GM19238 (cell line): ENCODE data around the gene SLAIN1.
A peak's percentile ranks its signal among the peaks of the same experiment; 100 is the strongest.
"Not testable (repeated sequence)": the region's sequence is repeated elsewhere in the genome, so short reads cannot be mapped to it uniquely, and the experiment has no call there.

ENCODE experiments used
- DNase-seq: peaks from one replicate; pipeline ENCODE4 v3.0.0; 2011; ENCODE audit warnings: low spot score; ENCODE audit not compliant: insufficient read length

The SLAIN1 gene

DNA sequence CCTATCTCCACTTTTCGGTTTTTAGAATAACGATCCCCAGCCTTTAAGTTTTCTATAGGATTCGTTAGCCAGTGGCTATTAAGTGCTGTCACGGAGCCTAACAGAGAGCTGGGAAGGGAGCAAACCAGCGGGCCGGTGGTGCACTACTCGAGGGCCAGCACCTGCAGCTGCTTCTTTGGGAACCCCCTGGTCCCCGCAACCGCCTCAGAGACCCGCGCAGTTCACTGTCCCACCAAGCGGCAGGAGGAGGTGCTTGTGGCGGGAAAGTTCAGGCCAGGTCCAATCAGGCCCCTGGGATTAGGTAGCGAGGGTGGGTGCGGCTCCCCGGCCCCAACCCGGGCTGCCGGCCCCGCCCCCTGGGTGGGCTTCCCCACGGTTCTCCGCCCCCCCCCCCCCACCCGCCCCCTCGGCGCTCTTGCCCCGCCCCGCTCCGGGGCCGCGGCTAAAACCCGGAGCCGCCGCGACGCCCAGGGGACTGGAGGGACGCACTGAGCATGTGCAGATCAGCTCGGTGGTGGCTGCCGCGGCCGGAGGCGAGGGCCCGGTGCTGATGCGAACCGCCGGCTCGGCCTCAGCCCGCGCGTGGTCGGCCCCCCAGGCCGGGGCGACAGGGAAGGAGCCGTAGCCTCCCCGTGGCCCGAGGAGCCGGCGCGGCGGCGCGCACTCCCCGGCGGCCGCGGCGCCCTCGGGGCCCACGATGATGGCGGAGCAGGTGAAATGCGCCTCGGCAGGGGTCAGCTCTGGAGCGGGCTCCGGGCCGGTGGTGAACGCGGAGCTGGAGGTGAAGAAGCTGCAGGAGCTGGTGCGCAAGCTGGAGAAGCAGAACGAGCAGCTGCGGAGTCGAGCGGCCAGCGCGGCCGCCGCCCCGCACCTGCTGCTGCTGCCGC, at the start of gene SLAIN1:
SLAIN1 (plus strand) TSS at position 471 of the 887 bp plus-strand sequence; CDS start at position 698, 227 bp downstream.
- DNase-seq, result peak; percentile 78

DNA sequence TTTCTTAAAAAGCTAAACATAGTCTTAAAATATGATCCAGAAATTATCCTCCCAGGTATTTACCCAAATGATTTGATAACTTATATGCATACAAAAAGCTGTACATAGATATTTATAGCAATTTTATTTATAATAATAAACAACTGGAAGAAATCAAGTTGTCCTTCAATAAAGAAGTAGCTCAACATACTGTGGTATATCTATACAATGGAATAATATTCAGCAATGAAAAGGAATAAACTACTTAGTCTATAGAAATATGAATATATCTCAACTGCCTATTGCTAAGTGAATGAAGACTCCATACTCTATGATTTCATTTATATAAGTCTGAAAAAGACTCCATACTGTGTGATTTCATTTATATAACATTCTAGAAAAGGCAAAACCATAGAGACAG, 47.1 kb upstream of the SLAIN1 start:
- DNase-seq, result no peak

DNA sequence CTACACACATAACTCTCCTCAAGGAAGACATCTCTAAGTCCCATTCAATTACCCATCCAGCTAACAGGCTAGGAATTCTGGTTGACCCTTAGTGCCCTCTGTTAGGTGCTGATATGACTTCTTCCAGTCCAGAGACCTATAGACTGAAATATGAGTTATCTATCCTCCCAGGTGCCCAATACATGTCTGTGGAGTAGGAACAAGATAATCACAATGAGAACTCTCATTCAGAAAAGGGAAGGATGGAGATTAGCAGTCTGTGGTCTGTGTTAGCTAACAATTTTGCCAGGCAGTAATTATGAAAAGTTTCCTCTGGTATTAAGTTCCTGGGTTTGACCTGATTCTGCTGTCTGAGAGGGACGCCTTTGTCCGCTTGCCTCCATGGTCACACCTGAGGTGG, 44.2 kb upstream of the SLAIN1 start:
- no peak for DNase-seq

DNA sequence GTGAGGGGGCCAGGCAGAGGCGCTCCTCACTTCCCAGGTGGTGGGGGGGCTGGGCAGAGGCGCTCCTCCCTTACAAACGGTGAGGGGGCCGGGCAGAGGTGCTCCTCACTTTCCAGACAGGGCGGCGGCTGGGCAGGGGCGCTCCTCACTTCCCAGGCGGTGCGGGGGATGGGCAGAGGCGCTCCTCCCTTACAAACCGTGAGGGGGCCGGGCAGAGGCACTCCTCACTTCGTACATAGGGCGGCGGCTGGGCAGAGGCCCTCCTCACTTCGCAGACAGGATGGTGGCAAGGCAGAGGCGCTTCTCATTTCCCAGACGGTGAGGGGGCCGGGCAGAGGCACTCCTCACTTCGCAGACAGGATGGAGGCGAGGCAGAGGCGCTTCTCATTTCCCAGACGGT, 37.5 kb upstream of the SLAIN1 start:
- not testable (repeated sequence) for DNase-seq

DNA sequence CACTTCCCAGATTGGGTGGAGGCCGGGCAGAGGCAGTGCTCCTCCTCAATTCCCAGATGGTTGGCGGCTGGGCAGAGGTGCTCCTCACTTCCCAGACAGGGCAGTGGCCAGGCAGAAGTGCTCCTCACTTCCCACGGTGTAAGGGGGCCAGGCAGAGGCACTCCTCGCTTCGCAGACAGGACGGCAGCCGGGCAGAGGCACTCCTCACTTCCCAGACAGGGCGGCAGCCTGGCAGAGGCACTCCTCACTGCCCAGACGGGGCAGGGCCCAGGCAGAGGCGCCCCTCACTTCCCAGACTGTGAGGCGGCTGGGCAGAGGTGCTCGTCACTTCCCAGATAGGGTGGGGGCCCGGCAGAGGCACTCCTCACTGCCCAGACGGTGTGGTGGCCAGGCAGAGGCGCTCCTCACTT, 36.6 kb upstream of the SLAIN1 start:
- no peak for DNase-seq

DNA sequence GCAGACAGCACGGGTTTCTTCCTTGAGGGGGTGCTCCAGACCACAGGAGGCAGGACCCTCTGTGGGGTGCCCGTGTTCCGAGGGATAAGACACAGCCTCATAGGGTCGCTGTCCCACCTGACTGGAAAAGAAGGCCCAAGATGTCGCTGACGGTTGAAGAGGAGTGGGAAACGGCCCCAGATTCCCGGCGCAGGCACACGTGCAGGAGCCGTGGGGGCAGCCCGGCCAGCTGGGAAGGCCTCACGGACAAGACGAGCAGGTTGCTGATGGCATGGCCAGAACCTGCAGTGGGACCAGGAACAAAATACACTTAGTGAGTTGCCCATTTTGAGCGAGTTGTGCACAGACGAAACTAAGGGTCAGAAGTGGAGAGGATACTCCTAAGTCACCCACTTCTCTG, 35.2 kb upstream of the SLAIN1 start:
- DNase-seq, result not testable (repeated sequence)

DNA sequence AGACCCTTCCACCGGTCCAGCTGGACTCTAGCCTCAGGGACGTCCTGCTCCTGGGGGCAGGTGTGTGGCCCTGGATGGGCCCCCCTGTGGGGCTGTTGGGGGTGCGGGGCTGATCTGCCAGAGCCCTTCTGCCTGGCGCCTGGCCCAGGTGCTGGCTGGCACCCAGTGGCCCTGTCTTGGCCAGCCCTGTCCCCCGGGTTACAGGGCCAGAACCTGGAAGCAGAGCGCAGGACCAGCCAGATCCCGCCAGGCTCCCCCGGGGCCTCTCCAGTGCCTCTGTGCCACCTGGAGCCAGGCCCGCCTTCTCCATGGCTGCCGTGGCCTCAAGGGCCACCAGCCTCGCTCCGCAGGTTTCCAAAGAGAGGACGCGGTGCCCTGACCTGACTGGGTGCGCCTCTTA, 34.7 kb upstream of the SLAIN1 start:
- DNase-seq, result not testable (repeated sequence)

DNA sequence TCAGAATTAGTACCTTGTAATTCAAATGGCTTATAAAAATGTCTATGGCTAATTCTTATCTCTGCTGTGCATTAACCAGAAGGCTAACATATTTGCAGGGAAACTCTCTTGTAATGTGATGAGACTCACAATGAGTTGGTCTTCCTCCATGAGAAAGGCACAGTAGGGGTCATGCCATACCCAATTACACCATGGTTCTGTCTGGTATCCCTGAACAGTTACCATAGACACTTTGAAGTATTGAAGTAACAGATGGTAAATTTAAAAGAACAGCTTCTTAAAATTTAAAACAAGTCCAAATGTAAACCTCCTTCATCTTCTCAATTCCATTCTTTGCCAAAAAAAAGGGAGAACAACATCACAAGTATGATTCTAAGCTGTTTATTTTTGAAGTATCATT, 22.6 kb upstream of the SLAIN1 start:
- DNase-seq, result no peak

DNA sequence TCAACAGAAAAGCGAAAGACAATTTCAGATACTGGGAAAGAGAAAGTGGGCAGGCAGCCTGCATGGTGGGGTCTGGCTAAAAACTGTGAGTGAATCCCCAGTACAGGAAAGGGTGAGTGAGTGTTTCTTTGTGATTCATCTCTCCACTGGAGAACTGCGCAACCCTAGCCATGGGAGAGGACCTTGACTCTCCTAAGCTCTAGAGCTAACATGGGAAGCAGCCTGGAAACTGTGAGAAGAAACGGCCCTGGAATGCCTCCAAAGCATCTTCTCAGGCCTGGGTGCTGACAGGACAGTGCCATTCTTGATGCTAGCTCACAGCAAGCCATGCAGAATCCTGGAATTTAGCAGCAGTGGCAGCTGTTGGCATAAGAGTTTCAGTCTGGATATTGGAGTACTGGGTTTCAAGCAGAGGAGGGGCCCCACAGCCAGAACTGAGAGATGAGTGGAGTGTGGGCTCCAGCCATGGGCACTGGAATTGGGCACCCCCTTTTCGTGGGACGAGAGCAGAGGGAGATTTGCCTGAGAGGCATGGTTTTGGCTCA, 18.7 kb upstream of the SLAIN1 start:
- DNase-seq, result no peak

DNA sequence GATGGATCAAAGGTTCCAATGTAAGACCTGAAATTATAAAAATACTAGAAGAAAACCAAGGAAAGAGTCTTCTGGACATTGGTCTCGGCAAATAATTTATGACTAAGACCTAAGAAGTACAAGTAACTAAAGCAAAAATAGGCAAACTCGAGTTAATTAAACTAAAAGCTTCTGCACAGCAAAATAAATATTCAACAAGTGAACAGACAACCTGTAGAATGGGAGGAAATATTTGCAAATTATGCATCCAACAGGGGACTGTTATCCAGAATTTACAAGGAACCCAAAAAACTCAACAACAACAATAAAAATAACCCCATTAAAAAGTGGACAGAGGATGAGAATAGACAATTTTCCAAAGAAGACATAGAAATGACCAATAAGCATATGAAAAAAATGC, 9.7 kb upstream of the SLAIN1 start:
- DNase-seq, result no peak

DNA sequence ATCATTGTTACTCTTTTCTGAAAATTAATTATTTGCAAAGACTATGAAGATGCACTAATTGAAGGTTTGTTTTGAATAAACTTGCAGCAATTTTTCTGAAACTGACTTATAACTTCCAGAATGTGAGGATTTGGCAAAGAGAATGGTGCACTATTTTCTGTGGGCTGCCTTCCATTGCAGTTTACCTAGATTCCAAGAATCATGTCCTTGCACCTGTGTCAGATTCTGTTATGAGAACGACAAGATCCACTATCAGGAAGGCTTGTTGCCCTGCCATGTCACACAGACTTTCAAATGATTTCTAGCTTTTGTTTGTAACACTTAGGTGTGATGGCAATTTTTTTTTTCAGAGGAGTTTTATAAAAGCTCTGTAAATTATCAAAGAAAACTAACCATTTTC, 5.6 kb upstream of the SLAIN1 start:
- no peak for DNase-seq

DNA sequence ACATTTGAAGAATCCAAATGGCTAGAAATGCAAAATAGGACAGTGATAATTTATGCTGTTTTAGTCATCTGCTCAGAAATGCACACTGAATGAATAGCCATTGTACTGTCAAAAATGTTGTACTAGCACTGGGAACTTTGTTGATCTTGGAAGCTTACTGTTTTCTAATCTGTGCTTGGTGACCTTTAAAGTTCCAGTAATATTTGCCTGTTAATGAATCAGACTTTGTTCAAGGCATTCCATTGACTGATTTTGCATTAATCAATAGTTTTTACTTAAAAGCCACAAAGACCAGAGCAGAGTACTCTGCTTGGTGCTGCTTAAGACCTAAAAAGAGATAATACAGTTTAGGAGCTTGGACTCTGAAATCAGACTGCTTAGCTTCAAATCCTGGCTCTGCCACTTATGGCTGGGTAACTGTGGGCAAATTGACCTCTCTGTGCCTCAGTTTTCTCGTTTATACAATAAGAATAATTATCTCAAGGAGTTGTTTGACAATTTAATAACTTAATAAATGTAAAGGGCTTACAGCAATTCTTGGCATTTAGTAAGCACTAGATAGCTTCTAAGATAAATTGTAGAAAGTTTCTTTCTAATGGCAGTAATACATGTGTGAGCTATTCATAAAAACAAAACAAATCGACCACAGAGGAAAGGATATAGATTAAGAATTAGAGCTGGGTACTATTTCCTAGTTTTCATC, 4.6 kb upstream of the SLAIN1 start:
- DNase-seq, result no peak

DNA sequence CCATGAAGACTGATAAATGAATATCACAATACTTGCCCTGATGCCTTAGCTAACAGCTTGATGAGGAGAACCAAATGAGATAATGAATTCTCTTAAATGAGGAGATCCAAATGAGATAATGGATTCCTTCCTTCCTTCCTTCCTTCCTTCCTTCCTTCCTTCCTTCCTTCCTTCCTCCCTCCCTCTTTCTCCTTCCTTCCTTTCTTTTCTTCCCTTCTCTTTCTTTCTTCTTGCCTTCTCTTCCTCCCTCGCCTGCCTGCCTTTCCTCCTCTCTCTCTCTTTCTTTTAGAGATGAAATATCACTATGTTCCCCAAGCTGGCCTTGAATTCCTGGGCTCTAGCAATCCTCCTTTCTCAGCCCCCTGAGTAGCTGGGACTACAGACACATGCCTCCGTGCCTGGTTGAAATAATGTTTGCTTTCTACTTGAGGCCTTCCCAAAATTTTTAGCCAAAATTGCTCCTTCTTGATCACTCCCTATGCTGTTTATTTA, 4.0 kb upstream of the SLAIN1 start:
- no peak for DNase-seq

DNA sequence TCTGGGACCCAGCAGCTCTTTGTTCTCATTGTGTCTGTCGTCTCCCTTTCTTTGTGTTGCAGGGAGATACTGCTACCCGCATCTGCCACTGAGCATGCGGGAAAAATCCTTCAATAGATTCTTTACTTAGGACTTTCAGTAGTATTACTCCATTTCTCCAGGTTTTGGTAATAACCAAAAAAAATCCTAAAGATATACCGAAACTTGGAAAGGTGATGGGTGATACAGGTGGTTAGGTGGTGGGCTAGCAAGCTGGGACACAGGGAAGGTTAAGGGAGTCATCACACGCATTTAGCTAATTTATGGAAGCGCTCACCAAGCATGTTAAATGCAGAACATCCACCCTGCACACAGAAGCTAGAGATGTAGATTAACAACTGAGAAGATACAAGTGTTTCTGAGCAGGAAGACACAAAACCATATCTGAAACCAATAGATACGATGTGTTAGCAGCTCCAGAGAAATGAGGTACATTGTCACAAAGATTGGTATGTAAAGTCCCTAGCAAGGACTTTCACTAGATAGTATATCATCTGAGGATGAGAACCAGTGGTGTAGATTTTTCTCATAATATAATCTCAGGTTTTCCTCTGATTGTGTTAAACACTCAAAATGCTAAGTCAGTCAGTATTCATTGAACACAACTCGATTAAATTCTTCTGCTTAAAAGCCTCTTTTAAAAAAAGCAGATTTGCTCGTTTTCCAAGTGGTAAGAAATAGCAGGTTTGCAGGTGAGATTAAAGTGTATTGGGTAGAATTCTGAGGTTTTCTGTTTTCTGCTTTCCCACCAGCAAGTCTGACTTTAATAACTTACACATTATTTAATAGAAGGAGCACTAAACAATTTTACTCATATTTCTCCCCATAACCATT, 1.2 kb upstream of the SLAIN1 start:
- DNase-seq, result no peak

DNA sequence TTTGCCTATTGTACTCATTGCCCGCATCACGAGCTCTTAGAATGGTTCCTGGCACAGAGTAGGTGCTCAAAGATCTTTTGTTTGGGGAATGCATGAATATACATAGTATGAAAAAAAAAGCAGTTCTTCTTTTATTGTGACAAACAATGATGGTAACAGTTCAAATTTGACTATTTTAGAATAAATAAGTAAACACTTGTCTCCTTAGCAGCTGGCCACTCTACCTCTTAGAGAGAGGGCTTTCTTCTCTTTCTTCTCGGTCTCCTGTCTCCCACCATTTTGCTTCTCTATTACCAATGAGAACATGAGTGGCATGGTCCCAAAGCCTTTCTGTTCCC, 639 bp upstream of the SLAIN1 start:
- DNase-seq, result no peak

DNA sequence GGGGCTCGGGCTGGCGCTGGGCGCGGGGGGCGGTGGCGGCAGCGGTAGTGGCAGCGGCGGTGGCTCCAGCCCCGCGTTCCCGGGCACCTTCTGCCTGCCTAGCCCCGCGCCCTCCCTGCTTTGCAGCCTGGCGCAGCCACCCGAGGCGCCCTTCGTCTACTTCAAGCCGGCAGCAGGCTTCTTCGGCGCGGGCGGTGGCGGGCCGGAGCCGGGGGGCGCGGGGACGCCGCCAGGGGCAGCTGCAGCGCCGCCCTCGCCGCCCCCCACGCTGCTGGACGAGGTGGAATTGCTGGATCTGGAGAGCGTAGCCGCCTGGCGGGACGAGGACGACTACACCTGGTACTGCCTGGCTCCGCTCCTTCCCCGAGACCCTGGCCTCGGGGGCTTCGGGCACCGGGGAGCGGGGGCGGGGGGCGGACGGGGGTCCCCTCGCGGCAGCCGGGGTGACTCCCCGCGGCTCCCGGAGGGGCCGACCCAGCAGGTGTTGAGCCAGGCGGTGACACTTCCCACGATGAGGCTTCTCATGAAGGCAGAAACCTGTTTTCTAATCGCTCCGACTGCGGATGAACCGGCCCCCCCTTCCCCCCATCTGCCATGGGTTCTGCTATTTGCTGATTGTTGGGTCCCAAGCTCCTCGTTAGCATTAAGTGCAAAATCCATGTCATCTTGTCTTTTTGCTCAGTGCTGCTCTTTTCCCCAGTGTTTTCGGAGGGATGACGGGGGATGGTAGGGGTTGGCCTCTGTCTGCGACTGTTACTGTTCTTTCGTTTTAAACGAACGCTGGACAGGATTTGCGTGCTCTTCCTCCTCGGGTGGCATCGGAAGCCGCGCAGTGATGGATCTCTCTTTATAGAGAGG, 943 bp downstream of the SLAIN1 start:
- DNase-seq, result peak; percentile 41

DNA sequence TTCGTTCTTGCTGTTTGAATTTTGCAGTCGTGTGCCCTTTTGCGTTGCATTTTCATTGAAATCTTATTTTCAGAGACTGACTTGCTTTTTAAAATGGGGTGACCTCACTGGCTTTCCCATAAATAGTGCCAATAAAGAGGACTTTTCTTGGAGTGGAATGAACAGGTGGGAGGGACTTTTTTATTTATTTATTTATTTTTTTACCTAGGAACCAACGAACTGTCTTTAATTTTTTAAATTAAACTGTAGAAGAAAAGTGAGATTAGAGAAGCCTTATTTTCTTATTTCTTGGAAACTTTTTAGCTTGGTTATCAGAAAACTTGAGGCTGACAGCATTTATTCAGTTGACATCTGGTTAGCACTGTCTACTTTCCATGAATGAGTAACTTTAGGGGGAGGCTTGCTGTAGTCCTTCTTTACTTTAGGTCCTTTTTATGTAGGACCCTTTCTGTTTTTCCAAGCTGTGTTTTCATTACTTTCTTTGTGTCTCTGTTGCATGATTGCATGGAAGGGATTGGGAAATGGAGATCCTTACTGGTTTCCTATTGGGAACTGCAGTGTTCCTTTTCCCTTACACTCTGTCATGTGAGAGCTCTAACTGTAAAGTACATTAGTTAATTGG, 1.7 kb downstream of the SLAIN1 start:
- DNase-seq, result no peak

DNA sequence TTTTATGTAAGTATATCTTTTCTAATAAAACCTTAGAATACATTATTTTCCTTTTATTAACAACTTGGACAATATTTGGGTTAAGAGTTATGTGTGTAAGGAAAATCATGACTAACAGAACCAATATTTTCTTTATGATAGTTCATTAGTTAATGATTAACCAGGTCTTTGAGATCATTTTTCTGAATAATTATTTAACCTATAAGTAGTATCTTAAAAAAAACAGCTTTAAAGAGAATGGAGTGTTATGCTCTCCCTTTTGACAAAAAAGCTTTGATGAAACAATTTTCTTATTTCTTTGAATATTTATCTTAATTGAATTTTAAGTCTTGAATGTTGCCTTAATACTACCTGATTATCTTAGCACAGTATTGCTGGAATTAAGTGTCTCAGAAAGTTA, 3.8 kb downstream of the SLAIN1 start:
- DNase-seq, result no peak

DNA sequence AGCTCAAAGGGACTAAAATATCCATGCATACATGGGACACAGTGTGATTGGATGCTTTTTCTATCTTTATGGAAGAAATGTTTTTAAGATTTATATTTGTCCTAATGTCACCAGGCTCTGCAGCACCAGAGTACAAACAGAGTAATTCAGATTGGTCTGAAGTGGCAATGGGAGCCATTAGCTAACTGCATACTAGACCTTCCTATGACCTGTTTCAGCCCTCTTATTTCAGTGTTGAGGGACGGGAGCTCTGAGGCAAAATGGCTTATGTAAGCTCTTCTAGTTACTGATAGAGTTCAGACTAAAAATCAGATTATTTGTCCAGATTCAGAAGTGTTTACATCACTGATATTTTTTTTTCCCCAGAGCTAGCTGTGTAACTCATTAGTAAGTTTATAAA, 4.9 kb downstream of the SLAIN1 start:
- DNase-seq, result no peak

DNA sequence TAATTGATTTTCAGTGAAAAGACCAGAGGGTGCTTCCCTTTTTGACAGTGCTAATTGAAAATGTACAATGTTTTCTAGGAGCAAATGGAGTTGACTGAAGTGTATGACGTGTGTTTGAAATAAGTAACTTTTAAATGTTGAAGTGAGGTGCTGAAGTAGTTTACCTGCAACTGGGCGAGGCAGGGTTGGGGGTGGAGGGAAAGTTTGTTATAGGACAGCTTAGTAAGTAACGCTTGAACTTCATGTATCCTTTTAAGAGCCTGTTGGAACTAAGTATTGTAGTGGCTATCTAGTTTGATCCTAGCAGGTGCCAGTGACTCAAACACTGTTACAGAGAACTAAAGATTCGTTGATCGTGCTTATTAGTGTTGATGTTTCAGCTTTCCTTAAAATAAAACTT, 5.9 kb downstream of the SLAIN1 start:
- no peak for DNase-seq
